ENCODE measurements around the gene PLIN3.
"Not testable (repeated sequence)": the region's sequence is repeated elsewhere in the genome, so short reads cannot be mapped to it uniquely, and the experiment has no call there.

The PLIN3 gene

GRCh38 chr19:4805140-4805539 is 62.3 kb downstream of the PLIN3 start:
- not testable (repeated sequence) for DNase-seq

DNA sequence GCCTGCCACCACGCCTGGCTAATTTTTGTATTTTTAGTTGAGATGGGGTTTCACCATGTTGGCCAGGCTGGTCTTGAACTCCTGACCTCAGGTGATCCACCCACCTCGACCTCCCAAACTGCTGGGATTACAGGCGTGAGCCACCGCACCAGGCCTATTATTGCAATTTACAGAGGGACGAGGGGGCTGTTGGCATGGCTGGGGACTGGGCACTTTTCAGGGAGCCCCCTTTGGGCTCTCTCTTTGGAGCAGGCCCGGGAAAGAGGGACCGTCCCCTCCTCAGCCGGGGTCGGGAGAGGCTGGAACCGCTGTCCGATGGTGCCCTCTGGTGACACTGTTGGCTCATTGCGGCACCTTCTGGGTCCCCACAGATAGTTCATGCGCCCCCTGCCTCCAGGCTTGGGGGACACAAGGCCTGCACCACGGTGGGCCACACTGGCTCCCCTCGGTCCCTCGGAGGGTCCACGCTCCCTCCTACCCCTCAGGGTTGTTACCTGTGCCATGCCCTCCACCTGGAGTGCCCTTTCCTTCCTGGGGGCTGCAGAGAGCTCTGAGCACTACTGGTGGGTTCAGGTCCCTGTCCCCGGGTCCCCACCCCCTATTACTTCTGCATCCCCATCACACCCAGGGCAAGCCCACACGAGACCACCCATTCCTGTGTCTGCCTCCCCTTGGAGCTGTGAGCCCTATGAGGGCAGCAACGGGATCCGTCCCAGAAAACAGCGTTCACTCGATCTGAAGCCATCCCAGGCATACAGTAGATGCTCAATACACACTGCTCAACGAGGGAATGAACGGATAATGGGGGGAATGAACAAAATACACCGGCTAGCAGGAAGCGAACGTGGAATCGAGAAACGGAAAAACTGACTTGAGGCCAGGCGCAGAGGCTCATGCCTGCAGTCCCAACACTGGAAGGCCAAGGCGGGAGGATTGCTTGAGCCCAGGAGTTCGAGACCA is 63.5 kb downstream of the PLIN3 start:
- no peak for DNase-seq

GRCh38 chr19:4802711-4803110 is 64.8 kb downstream of the PLIN3 start:
- no peak for DNase-seq

DNA sequence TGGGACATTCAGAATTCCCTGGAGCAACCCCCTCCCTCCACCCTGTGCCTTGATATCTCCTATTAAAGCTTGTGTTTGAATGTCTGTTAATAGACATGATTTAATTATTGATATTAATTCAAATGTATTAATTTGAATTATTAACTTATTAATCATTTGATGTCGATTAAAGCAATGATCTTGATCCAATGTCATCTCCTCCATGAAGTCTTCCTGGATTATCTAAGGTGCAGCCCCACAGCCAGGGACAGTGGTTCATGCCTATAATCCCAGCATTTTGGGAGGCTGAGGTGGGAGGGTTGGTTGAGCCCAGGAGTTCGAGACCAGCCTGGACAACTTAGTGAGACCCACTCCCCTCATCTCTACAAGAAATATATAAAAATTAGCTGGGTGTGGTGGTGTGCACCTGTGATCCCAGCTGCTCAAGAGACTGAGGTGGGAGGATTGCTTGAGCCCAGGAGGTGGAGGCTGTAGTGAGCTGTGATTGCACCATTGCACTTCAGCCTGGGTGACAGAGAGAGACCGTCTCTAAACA is 66.3 kb downstream of the PLIN3 start:
- no peak for DNase-seq

GRCh38 chr19:4800591-4801081 is 66.8 kb downstream of the PLIN3 start:
- DNase-seq, result no peak

DNA sequence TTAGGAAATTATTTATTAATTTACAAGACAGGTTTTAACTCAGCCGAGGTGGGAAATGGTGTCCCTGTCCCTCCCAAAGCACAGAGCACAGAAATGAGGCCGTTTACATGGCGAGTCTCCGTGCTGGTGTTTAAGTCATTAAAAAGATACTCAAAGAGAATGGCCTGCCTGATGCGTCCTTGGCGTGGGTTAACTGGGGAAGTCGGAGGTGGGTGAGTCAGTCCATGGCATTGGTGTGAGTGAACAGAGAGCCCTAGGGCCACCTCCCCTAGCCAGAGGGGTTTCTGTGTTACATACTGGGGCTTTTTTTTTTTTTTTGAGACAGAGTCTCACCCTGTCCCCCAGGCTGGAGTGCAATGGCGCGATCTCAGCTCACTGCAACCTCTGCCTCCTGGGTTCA is 72.1 kb downstream of the PLIN3 start:
- no peak for DNase-seq

GRCh38 chr19:4794971-4795370 is 72.5 kb downstream of the PLIN3 start:
- no peak for DNase-seq

GRCh38 chr19:4793278-4793677 is 74.2 kb downstream of the PLIN3 start:
- not testable (repeated sequence) for DNase-seq

- DNase-seq, result not testable (repeated sequence)
Observed at GRCh38 chr19:4792866-4793195, 74.6 kb downstream of the PLIN3 start.

GRCh38 chr19:4792019-4792865 is 75.2 kb downstream of the PLIN3 start:
- DNase-seq, result not testable (repeated sequence)

DNA sequence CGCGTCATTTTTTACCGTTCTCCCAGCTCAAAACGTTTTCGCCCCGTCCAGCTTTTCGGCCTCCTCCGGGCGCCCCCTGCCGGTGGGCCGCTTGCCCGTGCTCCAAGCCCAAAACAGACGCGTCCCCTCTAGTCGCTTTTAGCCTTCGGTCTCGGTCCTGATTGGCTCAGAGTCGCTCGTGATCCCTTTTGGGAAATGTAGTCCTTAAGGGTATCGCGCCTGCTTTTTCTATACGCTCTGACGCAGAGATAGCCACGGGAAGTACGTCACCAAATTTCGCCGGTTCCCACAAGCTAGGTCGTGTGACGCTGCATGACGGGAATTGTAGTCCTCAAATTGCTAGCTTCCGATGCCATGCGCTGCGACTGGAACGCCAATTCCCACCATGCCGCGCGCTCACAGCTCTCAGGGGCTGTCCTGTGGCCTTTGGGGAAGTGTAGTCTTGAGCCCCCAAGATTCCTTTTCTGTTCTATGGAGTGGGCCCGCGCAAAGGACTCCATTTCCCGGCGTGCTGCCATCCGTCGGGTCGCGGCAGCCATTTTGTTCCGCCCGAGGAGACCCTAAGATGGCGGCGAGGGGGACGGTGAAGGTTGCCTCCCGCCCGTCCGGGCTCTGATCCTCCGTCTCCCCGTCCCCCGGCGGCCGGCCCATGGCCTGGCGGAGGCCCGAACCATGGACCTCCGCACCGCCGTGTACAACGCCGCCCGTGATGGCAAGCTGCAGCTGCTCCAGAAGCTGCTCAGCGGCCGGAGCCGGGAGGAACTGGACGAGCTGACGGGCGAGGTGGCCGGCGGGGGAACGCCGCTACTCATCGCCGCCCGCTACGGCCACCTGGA is 76.1 kb downstream of the PLIN3 start, which contains the start of gene FEM1A:
Gene FEM1A (plus strand): TSS at position 552 of the 836 bp plus-strand sequence. CDS start 121 bp downstream, at position 673.
- peak; percentile 100 for DNase-seq
